ENCODE data around the gene ACAP1. TPM values are rescaled to one million over a fixed set of nuclear protein-coding genes. Genes with fewer than 3 reads are reported as not detected.

Gene ACAP1
- total and polyA plus RNA-seq, 9 of the 15 experiments (the other 6 are each of a cell fraction or from before 2014, with no cell fraction given), result 0.15 to 8.5 (median 2.4) TPM

- Histone ChIP-seq H3K9ac (ENCODE audit: insufficient read depth in 1 of 2, low read depth in 2 of 2, low read length in 2 of 2) (peak overlapping the region in 1 of 2 experiments; percentile 13; a peak in 2 of 4 replicates), H3K4me2 (ENCODE audit: insufficient read depth, low read length) (no peak overlapping the region), H3K9me3 (replicated peaks; ENCODE audit: control insufficient read depth, insufficient read depth, low read depth, low read length) (no peaks in the 10 kb centered on the region), H4K20me1 (replicated peaks; ENCODE audit: control insufficient read depth, insufficient read depth, low read length) (no peaks in the 10 kb centered on the region), H3K27ac (ENCODE audit: extremely low read depth, low read depth, low read length) (no peak overlapping the region), H2AFZ (ENCODE audit: low read depth, low read length) (no peak overlapping the region), H3K36me3 (ENCODE audit: control insufficient read depth, insufficient read depth, low read length) (peaks cover 8% of the 10 kb centered on the region; the same call in 1 of the 3 replicates), H3K9me1 (ENCODE audit: control insufficient read depth, insufficient read depth, low read length) (no peaks in the 10 kb centered on the region), H3K79me2 (ENCODE audit: control insufficient read depth, insufficient read depth, low read length) (no peaks in the 10 kb centered on the region), H3K4me1 (replicated peaks in 1 of 2; ENCODE audit: control insufficient read depth in 2 of 2, insufficient read depth in 2 of 2, low read length in 2 of 2) (peaks cover 3 to 23% of the 10 kb centered on the region in 2 experiments; a peak in 4 of 5 replicates), H3K27me3 (ENCODE audit: control insufficient read depth in 2 of 2, insufficient read depth in 2 of 2, low read length in 2 of 2) (no peaks in the 10 kb centered on the region), H3K4me3 (no peak overlapping the region)
- TF ChIP-seq ZSCAN29 (IDR thresholded peaks at IDR 0.05), result no peak
- TF ChIP-seq ZNF253 (CRISPR knock-in tag; conservative IDR thresholded peaks at IDR 0.05), result no peak
- no peak for TF ChIP-seq ZFP1 (CRISPR knock-in tag; IDR thresholded peaks at IDR 0.05)
- no peak for TF ChIP-seq MCM7 (IDR thresholded peaks at IDR 0.05)
- no peak for TF ChIP-seq IRF2 (CRISPR knock-in tag; IDR thresholded peaks at IDR 0.05)
- no peak for TF ChIP-seq ZKSCAN3 (CRISPR knock-in tag; IDR thresholded peaks at IDR 0.05)
- no peak for TF ChIP-seq MAFF (IDR thresholded peaks at IDR 0.05; ENCODE audit: low read length)
- TF ChIP-seq ZNF354B (CRISPR knock-in tag; IDR thresholded peaks at IDR 0.05), result no peak
- no peak for TF ChIP-seq KAT8 (IDR thresholded peaks at IDR 0.05; ENCODE audit: low read depth)
- no peak for TF ChIP-seq YBX1 (IDR thresholded peaks at IDR 0.05)
- no peak for TF ChIP-seq FOXK2 (conservative IDR thresholded peaks at IDR 0.05 in 1 of 2, IDR thresholded peaks at IDR 0.05 in 1 of 2; ENCODE audit: low read depth in 2 of 2)
- no peak for TF ChIP-seq RCOR1 (IDR thresholded peaks at IDR 0.05; ENCODE audit: borderline replicate concordance in 1 of 2, low read depth in 2 of 2, low read length in 2 of 2)
- no peak for TF ChIP-seq SMC3 (conservative IDR thresholded peaks at IDR 0.05; ENCODE audit: insufficient read depth, low read depth, low read length)
- ChIA-PET CTCF (ENCODE audit: low intra/inter-chr PET ratio) (no interaction called here), POLR2A (interaction anchor here (1.1 to 1.5 kb wide), 2 partner anchors 45 to 96 kb away, joined by 3 read pairs; partner anchors contain the start of gene TMEM102)
- ATAC-seq (no peak), DNase-seq (ENCODE audit: extremely low read depth in 1 of 4, low spot score in 3 of 4) (no peak), FAIRE-seq (no peak)
- no TSS peak for BruUV-seq (replicated peaks)
- intact Hi-C loops (cut with micrococcal nuclease) (no loop called here), in situ Hi-C loops (cut with MboI) (no loop called here)
- WGBS (ENCODE audit: insufficient coverage, low coverage, missing lambda C conversion rate), result 73% methylated on average over 12 of the region's 19 CpGs
Observed at GRCh38 chr17:7389924-7390910, 53.9 kb downstream of the ACAP1 start.

All from K562 (cell line).